Heart right ventricle (tissue), 16 donors: ENCODE measurements around the gene GAL. TPM values are rescaled to one million over a fixed set of nuclear protein-coding genes. Genes with fewer than 3 reads are reported as not detected.

Experiments
- ATAC-seq, 8 donors: fragments of 200-7000 bp; cut with Tn5 transposase; one replicate each; pipeline ENCODE4 v1.9.1; 2020; ENCODE audit warnings: mild to moderate bottlenecking in 8 of 8, moderate library complexity in 8 of 8, moderate number of reproducible peaks in 1 of 8
- DNase-seq, 2 donors: peaks; one replicate each; pipeline ENCODE4 v3.0.0-alpha.2; 2020
- H3K27ac ChIP-seq, 10 donors: fragments of 200-600 bp; sonication (generic) in 2 of 10; one replicate each; pipeline versions ENCODE4 v1.5.0 to v1.8.0; 2020 to 2022; ENCODE audit warnings: mild to moderate bottlenecking in 3 of 10
- H3K27me3 ChIP-seq, 7 donors: fragments of 200-600 bp; one replicate each; pipeline ENCODE4 v1.8.0; 2021 to 2022; ENCODE audit warnings: mild to moderate bottlenecking in 2 of 7
- H3K36me3 ChIP-seq, 9 donors: fragments of 200-600 bp; sonication (generic) in 1 of 9; one replicate each; pipeline versions ENCODE4 v1.5.0 to v1.8.0; 2020 to 2022; ENCODE audit warnings: mild to moderate bottlenecking in 2 of 9
- H3K4me1 ChIP-seq, 9 donors: fragments of 200-600 bp; sonication (generic) in 1 of 9; one replicate each; pipeline versions ENCODE4 v1.5.0 to v1.8.0; 2020 to 2022; ENCODE audit warnings: mild to moderate bottlenecking in 4 of 9
- H3K4me3 ChIP-seq, 10 donors: fragments of 200-600 bp; sonication (generic) in 2 of 10; one replicate each; pipeline versions ENCODE4 v1.5.0 to v1.8.0; 2020 to 2022; ENCODE audit warnings: mild to moderate bottlenecking in 7 of 10, moderate library complexity in 2 of 10
- H3K9me3 ChIP-seq, 11 donors: fragments of 200-600 bp in 10 of 11; sonication (generic) in 2 of 11; one replicate each; pipeline versions ENCODE4 v1.5.0 to v1.8.0; 2013 to 2022; ENCODE audit warnings: mild to moderate bottlenecking in 2 of 11, control low read depth in 1 of 11, moderate library complexity in 1 of 11
- WGBS, 2 donors: extraction: QIAGEN DNeasy Blood & Tissue Kit; methylation state at CpG; one replicate each; pipeline ENCODE4 v1.1.7; 2013; ENCODE audit warnings: inconsistent platforms in 1 of 2; 5-methylcytosine and 5-hydroxymethylcytosine counted together
- intact Hi-C, 10 donors: fragments of 100-400 bp; cut with DNase I; formaldehyde crosslinking; loops; one replicate each; pipeline versions ENCODE4 v1.11.1 to v1.14.2; 2022
- polyA plus RNA-seq, 2 donors: library from polyadenylated mRNA; stranded (reverse); fragments of 200-250 nt; gene quantifications; one replicate each; pipeline ENCODE4 v1.2.3, GENCODE V29; 2013
- total RNA-seq, 10 donors: library from RNA; stranded (reverse); fragmentation: NEBNext Ultra II Directional in 3 of 10; extraction: Animal tissue kit (Norgen Biotek cat#: 25700) in 3 of 10; gene quantifications; one replicate each; pipeline versions ENCODE4 v1.2.1 to v1.2.4, GENCODE V29; 2021 to 2023
- TF ChIP-seq, protein P1 (sequence below), 9 donors: fragments of 200-600 bp; sonication (generic) in 2 of 9; IDR thresholded peaks; one replicate each; pipeline versions ENCODE4 v1.5.0 to v1.8.0; 2021 to 2022; ENCODE audit warnings: antibody characterized with exemption in 9 of 9, mild to moderate bottlenecking in 5 of 9, moderate library complexity in 1 of 9
- donor health status: Arrhythmogenic right ventricular cardiomyopathy.
- donor health status: ischemic (EF 13 %, LVEDD 7.1; RV severe dilation, severe dysfunction).
- donor health status: healthy with polysubstance abuse.
- donor health status: DM: no; HTN: yes; CAD: no.
- donor health status: DM: no; HTN: no; CAD: no.
- donor health status: ischemic (EF 25% LVEDD 6.9; RV normal size, moderate dysfunction).
- donor health status: ischemic (EF 25% LVEDD 5.7; RV mildly dilated, moderate dysfunction).
- donor health status: healthy.
- donor health status: DM: yes; HTN: yes; CAD: no.
- donor health status: Ischemic cardiomyopathy.
- donor health status: ischemic (EF 35%, LVEDD 5.7; RV mildly dilated, moderate dysfunction).
- donor health status: nonischemic (EF 11% LVEDD 7.7; RV severe dilation, severe dysfunction).
- donor health status: DM: yes; HTN: yes; CAD: no.
- donor health status: PGD.
- donor health status: ischemic (EF 29% LVEDD 5.4; RV normal size, mild dysfunction).
- donor health status: nonischemic (EF 23%, LVEDD 6.1; RV moderate dilation, normal function).

Gene GAL
- total and polyA plus RNA-seq, 12 donors, result 0.42 to 2.9 (median 1.1) TPM; not detected in 8

DNA sequence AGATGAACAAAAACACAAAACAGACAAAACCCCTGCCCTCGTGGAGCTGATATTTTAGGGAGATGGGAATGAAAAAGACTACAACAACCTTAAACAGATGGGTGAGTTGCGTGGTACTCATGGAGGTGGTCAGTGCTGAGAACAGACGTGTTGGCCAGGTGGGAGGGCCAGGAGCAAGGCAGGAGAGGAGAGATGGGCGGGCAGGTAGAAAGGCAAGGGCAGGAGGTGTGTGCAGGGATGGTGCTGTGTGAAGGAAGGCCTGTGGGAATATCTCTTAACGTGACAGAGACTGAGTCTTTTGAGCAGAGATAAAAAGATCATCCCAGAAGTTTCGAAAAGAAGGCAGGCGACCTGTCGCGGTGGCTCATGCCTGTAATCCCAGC lies 7.0 kb downstream of the GAL start:
- Histone ChIP-seq H3K36me3 (no peaks in the 10 kb centered on the region), H3K4me3 (no peak overlapping the region), H3K9me3 (peaks cover 0 to 4% (median 0%) of the 10 kb centered on the region in 11 donors), H3K27me3 (peaks cover 0 to 65% (median 48%) of the 10 kb centered on the region in 7 donors), H3K4me1 (no peaks in the 10 kb centered on the region), H3K27ac (no peak overlapping the region)
- 87 to 88% methylated on average over 9 of the region's 9 CpGs for WGBS, 2 donors
- peak in 1 of 8 donors; percentile 33 for ATAC-seq
- no peak for DNase-seq
- intact Hi-C loops, result no loop called here
- TF ChIP-seq, protein P1, sequence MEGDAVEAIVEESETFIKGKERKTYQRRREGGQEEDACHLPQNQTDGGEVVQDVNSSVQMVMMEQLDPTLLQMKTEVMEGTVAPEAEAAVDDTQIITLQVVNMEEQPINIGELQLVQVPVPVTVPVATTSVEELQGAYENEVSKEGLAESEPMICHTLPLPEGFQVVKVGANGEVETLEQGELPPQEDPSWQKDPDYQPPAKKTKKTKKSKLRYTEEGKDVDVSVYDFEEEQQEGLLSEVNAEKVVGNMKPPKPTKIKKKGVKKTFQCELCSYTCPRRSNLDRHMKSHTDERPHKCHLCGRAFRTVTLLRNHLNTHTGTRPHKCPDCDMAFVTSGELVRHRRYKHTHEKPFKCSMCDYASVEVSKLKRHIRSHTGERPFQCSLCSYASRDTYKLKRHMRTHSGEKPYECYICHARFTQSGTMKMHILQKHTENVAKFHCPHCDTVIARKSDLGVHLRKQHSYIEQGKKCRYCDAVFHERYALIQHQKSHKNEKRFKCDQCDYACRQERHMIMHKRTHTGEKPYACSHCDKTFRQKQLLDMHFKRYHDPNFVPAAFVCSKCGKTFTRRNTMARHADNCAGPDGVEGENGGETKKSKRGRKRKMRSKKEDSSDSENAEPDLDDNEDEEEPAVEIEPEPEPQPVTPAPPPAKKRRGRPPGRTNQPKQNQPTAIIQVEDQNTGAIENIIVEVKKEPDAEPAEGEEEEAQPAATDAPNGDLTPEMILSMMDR (IDR thresholded peaks at IDR 0.05), result no peak

DNA sequence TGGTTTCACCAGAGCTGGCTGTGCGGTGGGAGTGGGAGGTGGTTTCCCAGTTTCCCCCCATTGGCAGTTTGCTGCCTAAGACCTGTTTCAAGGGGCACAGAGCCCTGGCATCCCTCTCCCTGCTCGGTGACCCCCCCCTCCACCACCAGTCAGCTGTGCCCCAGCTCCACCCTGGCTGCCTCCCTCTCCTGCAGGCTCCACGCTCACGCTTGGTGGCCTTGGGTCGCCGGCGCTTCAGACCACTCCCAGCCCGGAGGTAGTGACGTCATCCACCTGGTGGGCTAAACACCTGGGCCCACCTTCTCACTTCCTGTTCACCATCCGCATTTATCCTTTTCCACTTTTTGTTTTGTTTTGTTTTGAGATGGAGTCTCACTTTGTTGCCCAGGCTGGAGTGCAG lies 7.8 kb downstream of the GAL start:
- Histone ChIP-seq H3K27ac (no peak overlapping the region), H3K4me1 (no peaks in the 10 kb centered on the region), H3K4me3 (no peak overlapping the region), H3K9me3 (peaks cover 0 to 11% (median 0%) of the 10 kb centered on the region in 11 donors), H3K36me3 (no peaks in the 10 kb centered on the region), H3K27me3 (peaks cover 0 to 59% (median 41%) of the 10 kb centered on the region in 7 donors)
- ATAC-seq, result no peak
- no peak for DNase-seq
- 89 to 91% methylated on average over 10 of the region's 10 CpGs for WGBS, 2 donors
- intact Hi-C loops, result no loop called here
- TF ChIP-seq, protein P1 (IDR thresholded peaks at IDR 0.05), result no peak

DNA sequence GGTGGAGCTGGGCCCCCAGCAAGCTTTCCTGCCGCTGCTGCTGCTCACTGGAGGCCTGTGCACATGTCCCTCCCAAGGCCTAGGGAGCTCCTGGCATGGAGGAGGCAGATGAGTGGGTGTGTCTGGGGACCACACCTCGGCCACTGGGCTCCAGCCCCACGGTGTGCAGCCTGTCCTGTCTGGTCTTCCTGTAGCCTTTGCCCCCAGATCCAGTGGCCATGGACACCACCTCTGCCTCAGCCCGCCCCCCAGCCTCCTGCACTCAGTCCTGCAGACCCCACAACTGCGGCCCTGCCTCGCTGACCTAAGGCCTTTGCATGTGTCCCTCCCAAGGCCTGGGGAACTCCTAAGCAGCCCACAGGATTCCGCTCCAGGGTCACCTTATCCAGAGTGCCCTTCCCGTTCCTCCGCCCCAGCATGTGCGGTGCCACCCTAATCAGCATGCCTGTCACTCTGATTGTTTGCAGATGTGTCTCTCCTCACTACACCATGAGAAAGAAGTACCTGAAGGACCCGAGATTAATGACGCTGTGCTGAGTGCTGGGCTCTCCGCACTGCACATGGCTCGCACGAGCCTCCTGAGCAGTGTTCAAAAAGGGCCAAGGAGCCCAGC lies 8.6 kb downstream of the GAL start:
- Histone ChIP-seq H3K9me3 (peaks cover 0 to 16% (median 0%) of the 10 kb centered on the region in 11 donors), H3K4me3 (no peak overlapping the region), H3K36me3 (no peaks in the 10 kb centered on the region), H3K4me1 (no peaks in the 10 kb centered on the region), H3K27me3 (peaks cover 0 to 52% (median 34%) of the 10 kb centered on the region in 7 donors), H3K27ac (no peak overlapping the region)
- TF ChIP-seq, protein P1 (IDR thresholded peaks at IDR 0.05), result no peak
- ATAC-seq, result peak in 1 of 8 donors; percentile 31
- intact Hi-C loops, result no loop called here
- no peak for DNase-seq
- WGBS, 2 donors, result 53 to 61% methylated on average over 14 to 15 of the region's 15 CpGs

DNA sequence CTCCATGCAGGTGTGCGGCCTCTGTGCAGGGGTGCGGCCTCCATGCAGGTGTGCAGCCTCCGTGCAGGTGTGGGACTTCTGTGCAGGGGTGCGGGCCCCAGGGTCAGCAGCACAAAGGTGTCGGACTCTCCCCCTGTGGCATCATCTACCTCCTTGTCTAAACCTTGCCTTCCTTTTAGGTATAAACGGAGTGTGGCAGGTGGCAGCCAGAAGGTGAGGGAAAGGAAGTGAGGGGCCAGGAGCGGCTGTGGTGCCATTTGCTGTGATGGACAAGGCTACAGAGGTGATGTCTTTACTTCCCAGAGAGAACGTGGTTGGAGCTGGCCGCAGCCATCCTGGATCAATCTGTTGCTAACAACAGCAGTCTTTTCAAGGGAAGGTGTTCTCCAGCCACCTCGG lies 9.1 kb downstream of the GAL start:
- Histone ChIP-seq H3K36me3 (no peaks in the 10 kb centered on the region), H3K27me3 (peaks cover 0 to 48% (median 29%) of the 10 kb centered on the region in 7 donors), H3K27ac (no peak overlapping the region), H3K4me1 (no peaks in the 10 kb centered on the region), H3K4me3 (no peak overlapping the region), H3K9me3 (peaks cover 0 to 20% (median 0%) of the 10 kb centered on the region in 11 donors)
- WGBS, 2 donors, result 87 to 93% methylated on average over 10 of the region's 10 CpGs
- ATAC-seq, result no peak
- intact Hi-C loops, result no loop called here
- no peak for DNase-seq
- TF ChIP-seq, protein P1 (IDR thresholded peaks at IDR 0.05), result no peak
